Hepatocyte (in vitro differentiated cells): ENCODE data around the gene RDX. TPM values are rescaled to one million over a fixed set of nuclear protein-coding genes. Genes with fewer than 3 reads are reported as not detected.

ENCODE experiments used
- DNase-seq: peaks from one replicate; pipeline ENCODE4 v3.0.0-alpha.2; 2016; ENCODE audit warnings: low spot score
- H2AFZ ChIP-seq: fragments of 200-600 bp; sonication (generic); 2 replicates; pipeline ENCODE4 v1.6.0; 2016; ENCODE audit warnings: antibody characterized with exemption, mild to moderate bottlenecking
- H3K27ac ChIP-seq: fragments of 200-600 bp; sonication (generic); 2 replicates; pipeline ENCODE4 v1.5.1; 2016; ENCODE audit warnings: mild to moderate bottlenecking
- H3K27me3 ChIP-seq: fragments of 200-600 bp; sonication (generic); 2 replicates; pipeline ENCODE4 v1.6.1; 2016
- H3K36me3 ChIP-seq: fragments of 200-600 bp; sonication (generic); replicated peaks from 2 replicates; pipeline ENCODE4 v1.5.1; 2016; ENCODE audit warnings: low read depth; ENCODE audit not compliant: insufficient read depth
- H3K4me1 ChIP-seq: fragments of 200-600 bp; sonication (generic); 2 replicates; pipeline ENCODE4 v1.5.1; 2016; ENCODE audit warnings: mild to moderate bottlenecking, moderate library complexity; ENCODE audit not compliant: insufficient read depth
- H3K4me2 ChIP-seq: fragments of 200-600 bp; sonication (generic); 2 replicates; pipeline ENCODE4 v1.6.0; 2016
- H3K4me3 ChIP-seq: fragments of 200-600 bp; sonication (generic); 2 replicates; pipeline ENCODE4 v1.5.1; 2016; ENCODE audit warnings: mild to moderate bottlenecking
- H3K79me2 ChIP-seq: fragments of 200-600 bp; sonication (generic); 2 replicates; pipeline ENCODE4 v1.6.0; 2017; ENCODE audit warnings: mild to moderate bottlenecking
- H3K9me2 ChIP-seq: fragments of 200-600 bp; sonication (generic); replicated peaks from 2 replicates; pipeline ENCODE4 v1.6.0; 2017; ENCODE audit warnings: mild to moderate bottlenecking; ENCODE audit not compliant: insufficient read depth
- H3K9me3 ChIP-seq: fragments of 200-600 bp; sonication (generic); 2 replicates; pipeline ENCODE4 v1.5.1; 2016; ENCODE audit warnings: low read depth, mild to moderate bottlenecking
- H4K20me1 ChIP-seq: fragments of 200-600 bp; sonication (generic); 2 replicates; pipeline ENCODE4 v1.6.0; 2016; ENCODE audit warnings: mild to moderate bottlenecking; ENCODE audit not compliant: insufficient read depth, poor library complexity, severe bottlenecking
- CTCF ChIP-seq: fragments of 200-600 bp; sonication (generic); IDR thresholded peaks from 2 replicates; pipeline ENCODE4 v1.5.1; 2016; ENCODE audit warnings: antibody characterized with exemption, mild to moderate bottlenecking; ENCODE audit not compliant: poor library complexity
- EZH2 ChIP-seq: fragments of 200-600 bp; sonication (generic); IDR thresholded peaks from 2 replicates; pipeline ENCODE4 v1.6.1; 2016; ENCODE audit warnings: antibody characterized with exemption, mild to moderate bottlenecking, borderline replicate concordance
- EZH2phosphoT487 ChIP-seq: fragments of 200-600 bp; sonication (generic); IDR thresholded peaks from one replicate; pipeline ENCODE4 v1.6.1; 2018; ENCODE audit warnings: antibody characterized with exemption, mild to moderate bottlenecking, low read depth, moderate library complexity; ENCODE audit not compliant: unreplicated experiment, severe bottlenecking
- WGBS: methylation state at CpG from one replicate; pipeline ENCODE4 v1.1.6; 2016; ENCODE audit warnings: low lambda C conversion rate; ENCODE audit errors: missing lambda C conversion rate; 5-methylcytosine and 5-hydroxymethylcytosine counted together
- polyA plus RNA-seq: library from polyadenylated mRNA; unstranded; fragments of >200 nt; fragmentation: Nextera tagmentation; extraction: Ambion mirVana; gene quantifications from 2 replicates; pipeline ENCODE4 v1.2.1, GENCODE V29; 2016
- total RNA-seq: library from RNA; depleted of rRNA; stranded (reverse); fragments of >200 nt; gene quantifications from 2 replicates; pipeline ENCODE4 v1.2.3, GENCODE V29; 2014

RDX gene
- total and polyA plus RNA-seq, 2 experiments from 2014 or later: 106 to 143 TPM

GRCh38 chr11:110173811-110174644 lies 122.4 kb downstream of the RDX start:
- peak overlapping the region; percentile 75 for H3K4me2 ChIP-seq
- TF ChIP-seq EZH2 (no peak), CTCF (peak; percentile 78), EZH2phosphoT487 (no peak)
- H3K36me3 ChIP-seq: no peaks in the 10 kb centered on the region
- 5% methylated on average over 14 of the region's 14 CpGs for WGBS
- H3K27me3 ChIP-seq: no peaks in the 10 kb centered on the region
- DNase-seq: peak; percentile 84
- H4K20me1 ChIP-seq: no peaks in the 10 kb centered on the region
- H3K27ac ChIP-seq: no peak overlapping the region
- peaks cover 5% of the 10 kb centered on the region for H3K4me1 ChIP-seq
- H3K9me2 ChIP-seq: no peaks in the 10 kb centered on the region
- H3K4me3 ChIP-seq: no peak overlapping the region
- H3K79me2 ChIP-seq: no peaks in the 10 kb centered on the region
- H2AFZ ChIP-seq: peak overlapping the region; percentile 46
- no peaks in the 10 kb centered on the region for H3K9me3 ChIP-seq

DNA sequence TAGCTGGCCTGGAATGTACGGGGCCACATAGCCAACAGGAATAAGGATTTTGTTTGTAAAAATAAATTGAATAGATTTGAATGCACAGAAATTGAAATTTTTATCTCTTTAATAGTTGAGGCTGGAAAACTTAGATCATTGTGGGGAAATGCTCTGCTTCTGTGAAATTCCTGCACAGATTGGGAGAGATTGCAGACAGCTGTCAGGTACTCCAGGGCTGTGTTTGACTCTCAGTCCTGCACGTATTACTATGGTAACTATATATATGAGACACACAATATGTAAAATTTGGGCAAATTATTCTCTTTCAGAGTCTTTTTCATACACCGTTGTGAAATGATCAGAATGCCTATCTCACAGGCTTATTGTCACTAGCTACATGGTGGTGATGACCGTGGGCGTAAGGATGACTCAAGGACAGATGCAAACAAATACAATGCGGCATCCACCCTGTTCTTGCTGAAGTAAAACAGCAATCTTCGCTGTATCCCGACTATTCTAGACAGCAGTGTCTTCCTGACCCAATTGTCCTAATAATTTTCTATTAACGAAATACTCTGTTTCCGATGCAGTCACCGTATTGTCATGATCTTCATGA lies 123.8 kb downstream of the RDX start:
- Histone ChIP-seq H2AFZ (no peak overlapping the region), H3K27me3 (no peaks in the 10 kb centered on the region), H3K4me2 (no peak overlapping the region), H3K4me3 (no peak overlapping the region), H3K9me2 (no peaks in the 10 kb centered on the region), H3K4me1 (peaks cover 5% of the 10 kb centered on the region), H3K79me2 (no peaks in the 10 kb centered on the region), H3K9me3 (no peaks in the 10 kb centered on the region), H4K20me1 (no peaks in the 10 kb centered on the region), H3K27ac (no peak overlapping the region), H3K36me3 (no peaks in the 10 kb centered on the region)
- WGBS: 82% methylated on average over 11 of the region's 11 CpGs
- TF ChIP-seq CTCF (no peak), EZH2phosphoT487 (no peak), EZH2 (no peak)
- DNase-seq: no peak

- Histone ChIP-seq H2AFZ (no peak overlapping the region), H3K36me3 (no peaks in the 10 kb centered on the region), H3K79me2 (no peaks in the 10 kb centered on the region), H3K9me2 (no peaks in the 10 kb centered on the region), H3K4me3 (no peak overlapping the region), H3K27ac (no peak overlapping the region), H4K20me1 (no peaks in the 10 kb centered on the region), H3K4me1 (peaks cover 5% of the 10 kb centered on the region), H3K27me3 (no peaks in the 10 kb centered on the region), H3K4me2 (no peak overlapping the region), H3K9me3 (no peaks in the 10 kb centered on the region)
- 60% methylated on average over 2 of the region's 2 CpGs for WGBS
- TF ChIP-seq EZH2phosphoT487: no peak
- no peak for TF ChIP-seq CTCF
- no peak for TF ChIP-seq EZH2
- no peak for DNase-seq
These were observed 126.7 kb downstream of the RDX start for GRCh38 chr11:110169738-110170137.
